HG03469 (cell line): ENCODE results near the gene ELOVL2.
"Not testable (repeated sequence)": the region's sequence is repeated elsewhere in the genome, so short reads cannot be mapped to it uniquely, and the experiment has no call there.

Experiments used
- ATAC-seq: cut with Tn5 transposase; IDR thresholded peaks from one replicate; pipeline ENCODE4 v1.9.1; 2021; ENCODE audit warnings: mild to moderate bottlenecking, moderate library complexity, moderate number of reproducible peaks; ENCODE audit not compliant: unreplicated experiment

ELOVL2 gene

DNA sequence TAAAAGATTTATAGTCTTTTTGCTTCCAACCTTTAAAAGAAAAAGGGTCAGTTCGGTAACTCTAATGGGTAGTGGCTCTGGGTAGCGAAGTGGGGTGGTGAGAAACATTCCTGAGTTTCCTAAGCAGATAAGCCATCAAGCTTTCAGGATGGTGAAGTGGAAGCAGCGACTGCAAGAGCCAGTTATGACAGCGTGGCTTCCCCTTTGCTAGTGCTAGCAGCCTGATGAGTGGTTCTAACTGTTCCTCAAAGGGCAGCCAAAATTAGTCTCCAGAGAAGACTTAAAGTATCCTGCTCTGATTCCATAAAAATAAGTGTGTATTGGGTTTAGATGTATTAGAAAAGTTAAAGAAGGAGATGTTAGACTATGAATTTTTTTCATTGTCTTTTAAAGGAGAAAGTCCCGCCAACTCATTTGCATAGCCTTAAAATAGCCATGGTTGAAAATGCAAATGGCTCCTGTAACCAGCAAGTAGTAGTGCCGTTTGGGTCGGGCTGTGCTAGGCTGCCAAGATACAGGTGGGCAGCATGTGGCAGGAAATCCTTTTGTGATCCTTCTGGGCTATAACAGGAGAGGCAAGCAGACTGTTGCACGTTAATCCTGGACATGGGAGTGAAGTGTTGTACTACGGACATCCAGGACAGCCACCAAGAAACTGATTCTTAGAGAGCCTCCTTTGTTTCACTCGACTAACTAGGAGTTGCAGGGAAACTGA lies 18.0 kb downstream of the ELOVL2 start:
- ATAC-seq, result peak; percentile 76

DNA sequence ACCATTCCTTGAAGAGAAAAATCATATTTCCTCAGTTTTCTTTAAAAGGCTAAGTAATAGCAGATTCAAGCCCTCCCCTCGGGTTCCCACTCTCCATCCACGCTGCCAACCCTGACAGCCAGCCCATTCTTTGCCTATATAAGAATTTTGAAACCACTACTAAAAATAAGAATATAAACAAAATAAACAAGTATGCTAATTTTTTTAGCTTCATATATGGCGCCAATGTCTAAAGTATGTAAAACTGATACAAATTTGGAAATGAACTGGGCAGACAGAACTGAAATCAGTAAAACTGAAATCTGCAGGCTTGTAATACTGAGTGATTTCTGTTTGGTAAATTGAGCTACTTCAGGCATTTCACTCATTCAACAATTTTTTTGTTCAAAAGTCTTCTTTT lies 19.0 kb downstream of the ELOVL2 start:
- no peak for ATAC-seq

DNA sequence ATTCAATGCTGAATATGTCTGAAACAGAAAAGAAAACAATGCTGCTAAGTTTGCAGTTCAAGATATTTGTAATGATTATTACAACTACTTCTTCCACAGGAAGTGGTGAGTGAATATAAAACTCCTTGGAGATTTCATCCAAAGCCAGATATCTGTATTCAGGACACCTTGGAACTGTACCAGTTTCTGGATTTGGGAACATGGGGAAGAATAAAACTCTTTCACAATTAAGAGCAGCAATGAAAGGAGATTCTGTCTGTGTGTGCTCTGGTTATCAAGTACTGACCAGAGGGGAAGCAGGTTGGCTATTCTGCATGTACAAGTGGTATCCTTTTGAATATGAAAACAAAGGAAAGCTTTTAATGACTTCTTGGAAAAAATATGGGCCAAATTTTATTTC lies 21.1 kb downstream of the ELOVL2 start:
- ATAC-seq, result no peak

DNA sequence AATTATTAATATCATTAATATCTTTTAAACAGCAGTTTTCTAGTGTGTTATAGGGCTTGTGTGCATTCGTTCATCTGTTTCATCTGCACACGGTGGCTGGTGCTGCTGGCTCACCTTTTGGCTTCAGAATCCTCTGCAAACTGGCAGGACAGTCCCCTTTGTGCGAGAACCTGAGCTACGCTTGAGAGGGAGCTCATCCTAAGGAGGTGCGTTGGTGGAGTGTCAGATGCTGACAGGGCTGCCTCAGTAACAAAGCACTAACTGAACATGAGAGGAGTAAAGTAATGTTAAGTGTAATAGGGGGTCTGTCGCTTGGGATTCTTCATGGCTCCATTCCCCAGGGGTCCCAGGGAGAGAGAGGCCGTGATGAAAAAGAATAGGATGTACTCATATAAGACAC lies 22.4 kb downstream of the ELOVL2 start:
- no peak for ATAC-seq

DNA sequence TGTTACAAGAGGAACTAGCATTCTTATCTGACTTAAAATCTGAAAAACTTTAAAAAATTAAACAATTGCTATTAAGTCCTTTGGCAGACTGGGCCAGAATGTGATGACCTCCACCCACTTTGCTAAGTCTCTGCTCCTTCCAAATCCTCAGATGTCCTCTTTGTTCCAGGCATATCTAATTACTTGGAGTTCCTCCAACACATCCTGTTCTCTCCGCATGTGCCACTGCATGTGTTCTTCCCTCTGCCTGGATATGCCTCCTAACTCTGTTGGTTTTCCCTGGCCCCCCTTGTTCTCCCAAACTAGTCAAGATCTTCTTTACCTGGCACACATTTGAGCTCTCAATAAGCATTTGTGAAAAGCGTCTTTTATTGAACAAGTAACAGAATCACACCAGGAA lies 23.1 kb downstream of the ELOVL2 start:
- no peak for ATAC-seq

DNA sequence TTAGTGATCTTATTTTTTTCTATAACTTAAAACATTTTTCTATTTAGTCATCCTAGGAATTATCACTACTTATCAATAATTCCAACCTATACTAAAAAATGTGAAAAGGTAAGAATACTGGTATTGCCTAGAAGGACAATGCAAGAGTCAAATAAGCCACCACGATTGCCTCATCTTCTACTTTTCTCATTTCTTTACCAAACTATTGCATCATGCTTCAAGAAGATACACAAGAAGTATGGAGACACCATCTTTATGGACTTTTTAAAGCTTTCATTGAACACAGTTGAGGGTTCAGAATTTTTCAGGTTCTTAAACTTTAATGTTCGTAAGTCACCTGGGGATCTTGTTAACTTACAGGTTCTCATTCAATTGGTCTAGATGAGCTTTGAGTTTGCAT lies 25.9 kb downstream of the ELOVL2 start:
- no peak for ATAC-seq

DNA sequence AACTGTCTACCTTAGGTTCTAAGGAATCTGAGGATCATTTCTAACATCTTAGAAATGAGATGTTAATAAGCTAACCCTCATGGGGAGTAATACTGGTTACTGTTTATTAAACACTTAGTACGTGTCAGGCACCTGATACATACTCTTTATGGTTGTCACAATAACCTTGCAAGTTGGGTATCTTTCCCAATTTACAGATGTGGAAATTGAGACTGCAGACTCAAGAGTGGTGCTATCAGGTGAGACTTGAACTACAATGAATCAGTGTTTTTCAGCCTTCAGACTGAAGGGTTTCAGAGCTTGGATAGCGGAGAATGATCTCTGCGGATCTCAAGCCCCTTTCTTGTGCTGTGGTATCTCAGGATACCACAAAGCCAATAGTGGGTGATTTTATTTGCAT lies 27.0 kb downstream of the ELOVL2 start:
- ATAC-seq, result no peak

DNA sequence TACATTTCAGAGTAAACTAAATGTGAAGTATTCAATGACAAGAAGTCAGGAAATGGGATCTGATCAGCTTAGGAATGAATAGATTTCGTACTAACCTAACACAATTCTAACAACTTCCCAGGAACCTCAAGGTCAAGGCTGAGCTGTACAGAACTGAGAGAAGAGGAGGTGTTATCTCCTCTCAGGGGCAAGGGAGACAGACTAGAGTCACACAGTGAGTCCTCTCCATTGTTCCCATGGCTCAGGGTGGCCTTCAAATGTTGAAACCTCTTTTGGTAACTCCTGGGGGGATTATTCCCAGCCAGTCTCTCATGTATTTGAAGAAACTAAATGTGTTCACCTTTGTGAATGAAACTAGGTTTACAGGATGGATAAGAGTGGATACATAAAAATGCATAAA lies 27.7 kb downstream of the ELOVL2 start:
- no peak for ATAC-seq

DNA sequence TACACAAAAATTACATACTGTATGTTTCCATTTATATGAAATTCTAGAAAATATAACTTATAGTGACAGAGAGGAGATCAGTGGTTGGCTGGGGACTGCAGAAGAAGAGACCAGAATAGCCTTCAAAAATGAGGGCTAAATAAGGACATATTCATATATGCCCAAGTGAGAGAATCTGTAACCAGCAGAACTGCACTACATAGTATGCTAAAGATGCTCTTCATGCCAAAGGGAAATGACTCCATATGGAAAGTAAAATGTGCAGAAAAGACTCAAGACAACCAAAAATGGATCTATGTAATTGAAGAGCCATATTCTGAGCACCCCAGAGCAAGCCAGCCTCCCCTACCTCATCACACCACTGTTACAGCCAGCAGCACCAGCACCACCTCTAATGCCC lies 29.0 kb downstream of the ELOVL2 start:
- no peak for ATAC-seq

DNA sequence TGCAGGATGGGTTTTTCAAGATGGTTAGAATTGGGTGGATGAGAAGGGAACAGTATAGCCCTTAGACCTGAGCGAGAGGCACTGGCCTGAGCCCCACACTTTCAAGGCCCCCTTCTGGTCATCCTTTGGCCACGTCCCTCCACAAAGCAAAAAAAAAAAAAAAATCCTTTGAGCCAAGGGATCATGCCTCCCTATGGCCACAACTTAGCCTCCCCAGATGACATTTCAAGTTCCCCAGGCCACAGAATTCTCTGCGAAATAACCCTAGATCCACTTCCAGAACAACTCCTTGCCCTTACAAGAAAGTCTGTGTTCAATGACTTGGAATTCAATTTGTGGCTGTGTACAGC lies 30.4 kb downstream of the ELOVL2 start:
- ATAC-seq, result no peak

DNA sequence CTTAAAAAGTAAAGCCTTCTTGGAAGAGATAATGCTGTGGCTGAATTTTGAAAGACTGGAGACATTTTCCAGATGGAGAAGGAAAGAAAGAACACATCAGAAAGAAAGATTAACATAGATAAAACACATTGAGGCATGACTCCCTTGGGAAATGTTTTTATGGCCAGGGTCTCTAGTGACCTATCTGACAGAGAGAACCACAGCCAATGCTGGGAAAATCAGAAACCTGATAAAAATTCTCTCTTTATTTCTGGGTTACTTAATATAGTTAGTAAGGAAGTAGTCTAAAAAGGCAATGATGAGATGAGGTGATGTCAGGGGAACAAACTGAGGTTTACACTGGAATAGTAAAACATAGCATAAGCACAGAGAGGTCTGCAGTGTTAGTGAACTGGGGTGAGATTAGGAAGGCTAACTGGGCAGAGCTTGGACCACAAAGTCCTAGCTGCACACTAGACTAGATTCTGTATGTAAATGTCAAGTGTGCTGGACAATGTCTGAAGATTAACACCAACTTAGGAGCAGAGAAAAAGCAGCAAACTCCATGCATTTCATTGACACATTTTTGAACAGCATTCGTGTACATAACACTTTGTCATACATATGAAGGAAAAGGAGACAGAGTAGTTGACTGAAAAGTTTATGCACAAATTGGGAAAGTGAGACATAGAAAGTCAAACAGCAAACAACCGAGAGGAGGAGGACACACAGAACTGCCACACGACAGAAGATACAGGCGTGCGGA lies 31.0 kb downstream of the ELOVL2 start:
- ATAC-seq, result no peak

DNA sequence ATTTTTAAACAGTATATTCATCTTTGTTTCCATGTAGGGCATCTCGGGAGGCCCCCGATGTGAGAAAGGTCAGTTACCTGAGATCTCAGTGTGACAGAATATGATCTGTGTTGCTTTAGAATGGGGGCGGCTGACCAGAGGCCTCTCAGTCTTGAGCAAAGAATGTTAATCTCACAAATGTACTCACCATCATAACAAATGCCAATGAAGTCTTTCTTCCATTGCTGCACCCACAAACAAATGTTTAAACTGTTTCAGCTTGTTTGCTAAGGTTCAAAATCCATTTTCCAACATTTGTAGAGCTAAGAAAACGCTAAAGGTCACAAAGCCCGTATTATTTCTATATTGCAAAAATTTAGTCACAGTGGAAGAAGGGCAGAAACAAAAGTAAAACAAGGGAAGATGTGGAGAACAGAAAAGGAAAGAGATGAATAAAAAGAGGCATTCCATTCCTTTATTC lies 31.8 kb downstream of the ELOVL2 start:
- no peak for ATAC-seq

DNA sequence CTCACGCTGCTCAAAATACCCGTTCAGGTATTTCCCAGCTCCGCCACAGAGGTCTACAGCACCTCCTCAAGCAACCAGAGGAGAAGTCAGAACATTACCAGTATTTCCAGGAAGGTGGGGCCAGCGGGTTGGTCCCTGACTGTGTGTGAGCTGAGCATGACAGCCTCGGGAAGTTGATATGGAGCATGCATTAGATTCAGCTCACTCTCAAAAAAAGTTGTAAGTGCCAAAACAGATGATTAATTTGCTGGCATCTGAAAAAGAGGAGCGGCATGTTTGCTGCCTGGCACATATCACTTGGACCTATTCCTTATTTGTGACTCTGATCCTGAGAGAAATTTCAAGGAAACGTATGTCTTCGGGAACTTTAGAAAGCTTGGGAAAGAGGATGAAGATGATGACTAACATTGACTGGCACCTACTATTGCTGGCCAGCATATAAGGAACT lies 32.3 kb downstream of the ELOVL2 start:
- peak; percentile 39 for ATAC-seq

DNA sequence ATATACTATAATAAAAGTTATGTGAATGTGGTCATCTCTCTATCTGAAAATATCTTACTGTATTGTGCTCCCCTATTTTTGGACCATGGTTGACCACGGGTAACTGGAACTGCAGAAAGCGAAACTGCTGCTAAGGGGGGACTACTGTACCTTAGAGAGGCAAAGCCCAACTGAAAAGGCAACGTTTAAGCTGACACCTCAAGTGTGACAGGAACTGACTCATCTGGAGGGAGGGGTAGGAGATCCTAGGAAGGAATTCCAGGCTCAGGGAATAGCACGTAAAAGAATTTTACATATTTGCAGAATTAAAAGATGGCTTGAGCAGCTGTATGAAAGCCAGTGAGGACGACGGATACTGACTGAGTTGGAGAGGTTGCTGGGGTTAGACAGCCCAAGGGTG lies 34.8 kb downstream of the ELOVL2 start:
- ATAC-seq, result peak; percentile 48

DNA sequence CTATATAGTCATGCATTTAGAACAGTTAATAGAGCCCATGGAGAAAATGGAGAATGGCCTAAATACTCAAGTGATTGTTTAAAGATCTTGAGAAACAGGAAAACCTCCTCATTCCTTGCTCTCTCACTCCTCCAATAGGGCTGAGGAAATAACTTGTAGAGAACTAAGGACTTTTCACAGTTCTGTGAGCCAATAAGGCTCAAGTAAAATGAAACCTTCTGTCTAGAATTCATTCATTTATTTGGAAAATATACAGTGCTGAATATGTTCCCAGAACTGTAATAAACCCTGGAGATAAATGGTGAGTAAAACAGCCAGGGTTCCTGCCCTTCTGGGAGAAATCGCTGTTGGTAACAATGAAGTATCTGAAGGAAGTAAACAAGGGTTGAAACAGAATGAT lies 35.3 kb downstream of the ELOVL2 start:
- no peak for ATAC-seq

DNA sequence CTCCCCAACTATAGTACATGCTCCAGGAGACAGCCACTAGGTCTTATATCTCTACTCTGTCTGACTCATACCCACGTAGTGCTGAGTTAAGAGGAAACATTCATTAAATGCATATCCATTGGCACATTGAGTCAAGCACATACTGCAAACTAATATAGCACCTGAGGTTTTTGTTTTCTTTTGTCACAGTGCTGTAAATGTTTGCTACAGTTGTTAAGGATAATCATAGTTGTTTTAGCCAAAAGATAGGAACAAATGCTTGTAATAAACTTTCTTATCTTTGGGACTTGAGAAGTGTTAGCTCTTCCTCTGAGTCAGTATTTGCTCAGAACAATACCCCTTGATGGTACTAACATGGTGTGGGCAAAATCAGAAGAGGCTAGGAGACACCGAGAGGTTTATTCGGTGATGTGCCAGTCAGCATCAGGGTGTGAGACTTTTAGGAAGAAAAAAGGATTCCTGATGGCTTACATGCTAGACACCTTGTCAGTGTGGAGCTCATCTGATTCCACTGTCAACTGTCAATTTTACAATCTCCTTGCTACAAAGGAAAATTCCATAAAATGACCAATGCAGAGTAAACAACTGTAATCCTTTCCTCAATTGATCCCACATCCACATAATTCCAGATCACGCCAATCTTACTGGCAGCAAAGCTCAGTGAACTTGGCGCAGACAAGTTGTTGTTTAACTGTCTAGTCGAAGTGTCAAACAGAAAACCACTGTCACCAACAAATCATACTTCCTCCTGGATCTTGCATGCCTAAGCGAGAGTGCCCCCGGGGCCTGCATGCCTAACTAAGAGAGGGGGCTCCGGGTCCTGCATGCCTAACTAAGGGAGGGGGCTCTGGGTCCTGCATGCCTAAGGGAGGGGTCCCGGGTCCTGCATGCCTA lies 36.1 kb downstream of the ELOVL2 start:
- ATAC-seq, result no peak

DNA sequence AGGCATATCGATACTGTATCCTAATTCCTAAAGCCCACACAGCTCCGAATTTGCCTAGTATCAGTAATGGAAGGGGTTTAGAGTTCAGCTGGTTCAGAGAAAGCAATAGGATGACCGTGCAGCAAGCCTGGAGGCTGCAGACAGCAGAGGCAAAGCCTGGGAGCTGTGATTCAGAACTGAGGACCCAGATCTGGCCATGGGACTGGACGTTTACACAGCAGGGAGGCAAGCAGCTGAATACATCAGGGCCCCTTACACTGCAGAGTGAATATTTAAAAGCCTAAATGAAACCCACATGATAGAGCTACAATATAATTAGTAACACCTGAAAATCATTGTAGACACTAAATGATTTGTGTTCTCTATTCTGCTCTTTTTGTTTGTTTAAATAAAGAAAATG lies 38.0 kb downstream of the ELOVL2 start:
- ATAC-seq, result no peak

DNA sequence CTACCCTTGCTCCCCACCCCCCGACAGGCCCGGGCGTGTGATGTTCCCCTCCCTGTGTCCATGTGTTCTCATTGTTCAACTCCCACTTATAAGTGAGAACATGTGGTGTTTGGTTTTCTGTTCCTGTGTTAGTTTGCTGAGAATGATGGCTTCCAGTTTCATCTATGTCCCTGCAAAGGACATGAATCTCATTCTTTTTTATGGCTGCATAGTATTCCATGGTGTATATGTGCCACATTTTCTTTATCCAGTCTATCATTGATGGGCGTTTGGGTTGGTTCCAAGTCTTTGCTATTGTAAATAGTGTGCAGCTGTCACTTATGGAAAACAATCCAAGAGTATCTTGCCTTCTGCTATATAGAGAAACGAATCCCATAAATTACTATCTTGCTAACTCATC lies 40.8 kb downstream of the ELOVL2 start:
- ATAC-seq, result not testable (repeated sequence)

DNA sequence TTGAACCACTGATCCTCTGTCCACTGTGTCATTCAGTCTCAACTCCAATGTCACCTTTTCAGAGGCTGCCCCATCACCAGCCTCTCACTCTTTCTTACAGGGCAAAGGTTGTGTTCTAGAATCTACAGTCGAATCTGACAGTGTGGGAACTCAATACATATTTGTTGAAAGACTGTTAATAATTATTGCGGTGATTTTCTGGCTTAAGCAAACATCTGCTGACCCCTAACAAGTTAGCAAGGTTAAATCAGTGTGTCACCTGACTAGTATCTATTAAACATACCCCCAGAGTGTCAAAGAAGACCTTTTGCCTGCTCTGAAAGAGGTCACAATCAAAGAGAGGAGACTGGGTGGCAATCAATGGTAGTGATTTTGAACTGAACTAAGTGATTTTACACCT lies 41.9 kb downstream of the ELOVL2 start:
- no peak for ATAC-seq

DNA sequence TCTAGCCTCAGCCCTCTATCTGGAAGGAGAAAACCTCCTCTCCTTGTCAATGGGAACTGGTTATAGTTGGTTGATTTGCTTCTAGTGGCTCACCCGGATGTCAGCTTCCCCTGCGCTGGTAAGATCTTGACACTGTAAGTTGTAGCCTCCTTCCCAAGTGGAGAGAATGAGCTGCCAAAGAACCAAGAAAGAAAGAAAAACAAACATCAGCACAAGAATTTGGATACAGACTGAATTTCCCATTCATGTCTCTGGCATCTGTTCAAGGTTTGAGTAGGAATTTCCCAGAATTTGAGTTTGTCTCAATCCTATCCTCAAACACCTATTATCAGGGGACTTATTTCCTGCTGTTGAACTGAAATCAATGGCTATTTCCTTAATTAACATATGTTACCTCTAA lies 44.1 kb downstream of the ELOVL2 start:
- ATAC-seq, result no peak

DNA sequence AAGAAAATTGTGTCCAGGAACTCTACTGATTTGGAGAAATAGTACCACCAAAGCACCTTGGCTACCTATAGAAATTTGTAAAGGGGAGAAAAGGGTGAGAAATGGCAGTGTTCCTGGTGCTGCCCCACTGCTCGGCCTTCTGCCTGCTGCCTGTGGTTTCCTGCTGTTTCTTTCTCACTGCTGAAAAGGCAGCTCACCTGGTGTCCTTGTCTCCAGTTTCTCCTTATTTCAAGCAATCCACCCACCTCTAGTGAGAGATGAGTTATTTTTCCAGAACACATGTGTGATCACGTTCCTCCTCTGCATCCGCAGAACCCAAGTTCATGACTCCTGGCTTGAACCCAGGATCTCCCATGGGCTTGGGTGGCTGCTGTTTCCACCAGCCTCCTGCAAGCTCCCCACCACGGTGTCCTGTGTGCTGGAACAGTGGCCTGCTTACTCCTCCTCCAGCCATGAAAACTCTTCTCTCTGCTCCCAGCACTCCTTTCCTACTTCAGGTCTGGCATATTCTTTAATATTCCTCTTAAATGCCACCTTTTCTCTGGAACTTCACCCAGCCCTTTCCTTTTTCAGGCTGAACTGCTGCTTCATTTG lies 48.9 kb downstream of the ELOVL2 start:
- no peak for ATAC-seq
